CD4-positive, alpha-beta memory T cell (primary cell): Measurements from ENCODE around the gene NIPAL3. TPM values are rescaled to one million over a fixed set of nuclear protein-coding genes. Genes with fewer than 3 reads are reported as not detected.

Source experiments
- CTCF ChIA-PET: fragments of 350-600 bp; sonication (Branson Sonifier 250); formaldehyde crosslinking; loops from one replicate; lab custom pipeline; 2021; ENCODE audit warnings: inconsistent platforms; ENCODE audit not compliant: partially characterized antibody; lab: Charles Lee
- POLR2A ChIA-PET: fragments of 350-600 bp; sonication (Branson Sonifier 250); formaldehyde crosslinking; loops from one replicate; lab custom pipeline; 2021; ENCODE audit not compliant: partially characterized antibody; lab: Charles Lee
- DNase-seq, 5 donors: peaks; one replicate each; pipeline versions ENCODE4 v3.0.0 to v3.0.0-alpha.2; 2020 to 2022; ENCODE audit warnings: mixed read lengths in 1 of 5
- H3K27ac ChIP-seq: one replicate; pipeline ENCODE4 v1.7.0; 2013; ENCODE audit warnings: low read depth, low read length
- H3K27me3 ChIP-seq: 2 replicates; pipeline ENCODE4 v1.7.0; 2013; ENCODE audit warnings: mild to moderate bottlenecking, low read length, moderate library complexity; ENCODE audit not compliant: insufficient read depth
- H3K36me3 ChIP-seq: 2 replicates; pipeline ENCODE4 v1.7.0; 2013; ENCODE audit warnings: mild to moderate bottlenecking, low read length, moderate library complexity; ENCODE audit not compliant: insufficient read depth
- H3K4me1 ChIP-seq: 2 replicates; pipeline ENCODE4 v1.7.0; 2013; ENCODE audit warnings: mild to moderate bottlenecking, low read length, moderate library complexity; ENCODE audit not compliant: insufficient read depth
- H3K4me3 ChIP-seq, 2 donors: one replicate each; pipeline ENCODE4 v1.7.0; 2013; ENCODE audit warnings: low read length in 2 of 2, mild to moderate bottlenecking in 1 of 2
- H3K9me3 ChIP-seq, 2 donors: one replicate each; pipeline ENCODE4 v1.7.0; 2013; ENCODE audit warnings: low read length in 2 of 2, control low read depth in 1 of 2; ENCODE audit not compliant: control insufficient read depth in 1 of 2
- H3K27ac Mint-ChIP-seq, 7 donors: one replicate each; pipeline ENCODE4 v1.8.0; 2020 to 2021; ENCODE audit warnings: mixed read lengths in 7 of 7, mild to moderate bottlenecking in 6 of 7, inconsistent platforms in 3 of 7, moderate library complexity in 3 of 7
- H3K27me3 Mint-ChIP-seq, 2 donors: one replicate each; pipeline ENCODE4 v1.8.0; 2020 to 2021; ENCODE audit warnings: mixed read lengths in 2 of 2
- H3K36me3 Mint-ChIP-seq, 2 donors: one replicate each; pipeline ENCODE4 v1.8.0; 2020 to 2021; ENCODE audit warnings: mixed read lengths in 2 of 2, inconsistent platforms in 1 of 2, mild to moderate bottlenecking in 1 of 2
- H3K4me1 Mint-ChIP-seq, 4 donors: one replicate each; pipeline ENCODE4 v1.8.0; 2020 to 2021; ENCODE audit warnings: mixed read lengths in 4 of 4, mild to moderate bottlenecking in 1 of 4
- H3K4me3 Mint-ChIP-seq, 8 donors: one replicate each; pipeline ENCODE4 v1.8.0; 2020 to 2021; ENCODE audit warnings: mixed read lengths in 8 of 8, mild to moderate bottlenecking in 7 of 8, moderate library complexity in 6 of 8, inconsistent platforms in 3 of 8
- H3K9me3 Mint-ChIP-seq, 8 donors: one replicate each; pipeline ENCODE4 v1.8.0; 2020 to 2021; ENCODE audit warnings: mixed read lengths in 8 of 8, mild to moderate bottlenecking in 5 of 8, inconsistent platforms in 3 of 8, moderate library complexity in 1 of 8
- intact Hi-C: fragments of 100-400 bp; cut with micrococcal nuclease; formaldehyde crosslinking; loops from one replicate; pipeline ENCODE4 v1.15.1; 2023
- polyA plus RNA-seq, 2 donors: library from polyadenylated mRNA; unstranded; fragments of 300-500 nt; fragmentation: Illumina TruSeq; gene quantifications; one replicate each; pipeline ENCODE4 v1.2.3, GENCODE V29; 2021
- total RNA-seq, 2 experiments: library from RNA; stranded (reverse); gene quantifications; one replicate each; pipeline ENCODE4 v1.2.3, GENCODE V29; 2021

Gene NIPAL3
- total and polyA plus RNA-seq, 4 experiments from 2014 or later = 52.8 to 88.6 (median 63.8) TPM

GRCh38 chr1:24413350-24414163 is 2.0 kb upstream of the NIPAL3 start, which contains the start of gene STPG1:
TSS of gene STPG1 (minus strand) at chr1:24413782. CDS start at chr1:24401388, 12,394 bp downstream.
- H3K9me3 Mint-ChIP-seq = peaks cover 0 to 1% (median 0%) of the 10 kb centered on the region in 8 donors
- peak within 1 kb of the TSS; percentile 37 to 76 for H3K4me3 ChIP-seq
- no peaks in the 10 kb centered on the region for H3K36me3 ChIP-seq
- peaks cover 30 to 59% (median 43%) of the 10 kb centered on the region in 4 donors for H3K4me1 Mint-ChIP-seq
- intact Hi-C loops = loop anchor here (2.0 kb wide), 2 partner anchors 121 to 229 kb away; partner anchors contain the start of gene SRRM1
- no peaks in the 10 kb centered on the region for H3K9me3 ChIP-seq
- CTCF ChIA-PET = interaction anchor here (0.8 to 8.6 kb wide), 18 partner anchors 9 to 221 kb away, joined by 3 to 129 read pairs (median 6); partner anchors contain the start of gene RCAN3
- no peaks in the 10 kb centered on the region for H3K27me3 Mint-ChIP-seq
- peak within 1 kb of the TSS; percentile 85 to 96 (median 93) for H3K27ac Mint-ChIP-seq
- peak within 1 kb of the TSS; percentile 68 for H3K27ac ChIP-seq
- POLR2A ChIA-PET = interaction anchor here (0.8 to 7.7 kb wide), 8 partner anchors 21 to 834 kb away, joined by 3 to 164 read pairs (median 6); partner anchors contain the start of genes IFNLR1, RCAN3 and RSRP1
- H3K4me1 ChIP-seq = peaks cover 44% of the 10 kb centered on the region
- peak; percentile 72 to 80 (median 76) for DNase-seq
- no peaks in the 10 kb centered on the region for H3K27me3 ChIP-seq
- H3K36me3 Mint-ChIP-seq = peaks cover 0 to 17% of the 10 kb centered on the region in 2 donors
- peak within 1 kb of the TSS; percentile 93 to 100 (median 94) for H3K4me3 Mint-ChIP-seq

GRCh38 chr1:24414775-24415333 is 748 bp upstream of the NIPAL3 start:
- H3K4me3 ChIP-seq = no peak overlapping the region
- no peaks in the 10 kb centered on the region for H3K27me3 ChIP-seq
- peaks cover 37 to 71% (median 54%) of the 10 kb centered on the region in 4 donors for H3K4me1 Mint-ChIP-seq
- POLR2A ChIA-PET = interaction anchor here (0.8 to 7.7 kb wide), 21 partner anchors 10 to 327 kb away, joined by 3 to 164 read pairs (median 5); partner anchors contain the start of genes NCMAP, RCAN3 and SRRM1
- no peak for DNase-seq
- peaks cover 0 to 1% (median 0%) of the 10 kb centered on the region in 8 donors for H3K9me3 Mint-ChIP-seq
- peaks cover 54% of the 10 kb centered on the region for H3K4me1 ChIP-seq
- no peaks in the 10 kb centered on the region for H3K27me3 Mint-ChIP-seq
- peak overlapping the region; percentile 95 to 100 (median 98) for H3K4me3 Mint-ChIP-seq
- no peaks in the 10 kb centered on the region for H3K9me3 ChIP-seq
- H3K27ac ChIP-seq = no peak overlapping the region
- CTCF ChIA-PET = interaction anchor here (0.8 to 8.6 kb wide), 48 partner anchors 9 to 274 kb away, joined by 3 to 129 read pairs (median 5); partner anchors contain the start of gene RCAN3
- H3K27ac Mint-ChIP-seq = peak overlapping the region; percentile 81 to 97 (median 92)
- intact Hi-C loops = loop anchor here (1.0 to 2.0 kb wide), 9 partner anchors 23 to 228 kb away; partner anchors contain the start of genes RCAN3 and SRRM1
- H3K36me3 ChIP-seq = peaks cover 8% of the 10 kb centered on the region
- H3K36me3 Mint-ChIP-seq = peaks cover 7 to 27% of the 10 kb centered on the region in 2 donors

GRCh38 chr1:24415910-24416665 is 486 bp downstream of the NIPAL3 start:
- Histone ChIP-seq H3K27ac (peak overlapping the region; percentile 67), H3K27me3 (no peaks in the 10 kb centered on the region), H3K9me3 (no peaks in the 10 kb centered on the region), H3K4me3 (peak overlapping the region; percentile 80 to 94), H3K36me3 (peaks cover 14% of the 10 kb centered on the region), H3K4me1 (peaks cover 61% of the 10 kb centered on the region)
- H3K27ac Mint-ChIP-seq = peak overlapping the region; percentile 87 to 97 (median 95)
- peaks cover 0 to 1% (median 0%) of the 10 kb centered on the region in 8 donors for H3K9me3 Mint-ChIP-seq
- H3K4me1 Mint-ChIP-seq = peaks cover 37 to 83% (median 59%) of the 10 kb centered on the region in 4 donors
- CTCF ChIA-PET = interaction anchor here (0.6 to 8.6 kb wide), 54 partner anchors 8 to 273 kb away, joined by 3 to 129 read pairs (median 5); partner anchors contain the start of gene RCAN3
- peak in 3 of 5 donors; percentile 2 to 58 (median 4) for DNase-seq
- H3K4me3 Mint-ChIP-seq = peak overlapping the region; percentile 95 to 100 (median 98)
- intact Hi-C loops = loop anchor here (1.0 to 2.0 kb wide), 9 partner anchors 24 to 227 kb away; partner anchors contain the start of genes RCAN3 and SRRM1
- POLR2A ChIA-PET = interaction anchor here (0.8 to 7.7 kb wide), 25 partner anchors 9 to 226 kb away, joined by 3 to 164 read pairs (median 5); partner anchors contain the start of genes NCMAP, RCAN3 and SRRM1
- H3K36me3 Mint-ChIP-seq = peaks cover 7 to 39% of the 10 kb centered on the region in 2 donors
- no peaks in the 10 kb centered on the region for H3K27me3 Mint-ChIP-seq

GRCh38 chr1:24416666-24417391 is 1.2 kb downstream of the NIPAL3 start:
- H3K4me1 Mint-ChIP-seq = peaks cover 38 to 88% (median 62%) of the 10 kb centered on the region in 4 donors
- peak; percentile 68 to 85 (median 78) for DNase-seq

GRCh38 chr1:24417681-24418080 is 2.1 kb downstream of the NIPAL3 start:
- no peak for DNase-seq
- Mint-ChIP-seq H3K27ac (peak overlapping the region in 4 of 7 donors; percentile 67 to 97 (median 87)), H3K4me3 (peak overlapping the region in 5 of 8 donors; percentile 95 to 100 (median 98)), H3K9me3 (peaks cover 0 to 1% (median 0%) of the 10 kb centered on the region in 8 donors), H3K36me3 (peaks cover 13 to 55% of the 10 kb centered on the region in 2 donors), H3K27me3 (no peaks in the 10 kb centered on the region), H3K4me1 (peaks cover 37 to 90% (median 65%) of the 10 kb centered on the region in 4 donors)
- intact Hi-C loops = no loop called here
- Histone ChIP-seq H3K36me3 (peaks cover 29% of the 10 kb centered on the region), H3K4me1 (peaks cover 61% of the 10 kb centered on the region), H3K27ac (no peak overlapping the region), H3K27me3 (no peaks in the 10 kb centered on the region), H3K4me3 (peak overlapping the region in 1 of 2 donors; percentile 80), H3K9me3 (no peaks in the 10 kb centered on the region)
- ChIA-PET POLR2A (interaction anchor here (0.6 to 7.7 kb wide), 11 partner anchors 9 to 225 kb away, joined by 3 to 164 read pairs (median 20); partner anchors contain the start of genes RCAN3 and SRRM1), CTCF (interaction anchor here (0.8 to 8.6 kb wide), 13 partner anchors 24 to 267 kb away, joined by 3 to 129 read pairs (median 5); partner anchors contain the start of gene RCAN3)

More at GRCh38 chr1:24416666-24417391, 1.2 kb downstream of the NIPAL3 start:
- H3K27ac ChIP-seq = peak overlapping the region; percentile 67
- Mint-ChIP-seq H3K27ac (peak overlapping the region; percentile 87 to 97 (median 95)), H3K9me3 (peaks cover 0 to 1% (median 0%) of the 10 kb centered on the region in 8 donors), H3K4me3 (peak overlapping the region; percentile 95 to 100 (median 98)), H3K36me3 (peaks cover 7 to 46% of the 10 kb centered on the region in 2 donors), H3K27me3 (no peaks in the 10 kb centered on the region)
- ChIA-PET CTCF (interaction anchor here (0.6 to 8.6 kb wide), 25 partner anchors 7 to 219 kb away, joined by 3 to 129 read pairs (median 8); partner anchors contain the start of gene RCAN3), POLR2A (interaction anchor here (1.1 to 7.7 kb wide), 14 partner anchors 16 to 226 kb away, joined by 3 to 164 read pairs (median 21); partner anchors contain the start of genes RCAN3 and SRRM1)
- H3K9me3 ChIP-seq = no peaks in the 10 kb centered on the region
- intact Hi-C loops = no loop called here
- H3K4me3 ChIP-seq = peak overlapping the region; percentile 80 to 94
- peaks cover 61% of the 10 kb centered on the region for H3K4me1 ChIP-seq
- peaks cover 21% of the 10 kb centered on the region for H3K36me3 ChIP-seq
- H3K27me3 ChIP-seq = no peaks in the 10 kb centered on the region
